GM10248 (cell line): ENCODE measurements around the gene MX1.

Experiments
- CTCF ChIA-PET: fragments of 300-600 bp; sonication (Branson Sonifier 250); formaldehyde crosslinking; extraction: SDS; loops from one replicate; lab custom pipeline; 2021; ENCODE audit warnings: antibody characterized with exemption; lab: Yijun Ruan, JAX
- POLR2A ChIA-PET: fragments of 350-650 bp; sonication (Branson Sonifier 250); formaldehyde crosslinking; extraction: SDS; loops from one replicate; lab custom pipeline; 2020; ENCODE audit warnings: antibody characterized with exemption; lab: Yijun Ruan, JAX
- DNase-seq: peaks from one replicate; pipeline ENCODE4 v3.0.0; 2012; ENCODE audit errors: extremely low spot score
- TF ChIP-seq, protein P1 (sequence below): IDR thresholded peaks from 2 replicates; pipeline ENCODE4 v1.5.1; 2012; ENCODE audit warnings: mild to moderate bottlenecking, low read depth; ENCODE audit errors: extremely low read depth, missing control alignments, control extremely low read depth

Gene MX1

GRCh38 chr21:41403966-41404365 lies 22.1 kb upstream of the MX1 start:
- TF ChIP-seq, protein P1, sequence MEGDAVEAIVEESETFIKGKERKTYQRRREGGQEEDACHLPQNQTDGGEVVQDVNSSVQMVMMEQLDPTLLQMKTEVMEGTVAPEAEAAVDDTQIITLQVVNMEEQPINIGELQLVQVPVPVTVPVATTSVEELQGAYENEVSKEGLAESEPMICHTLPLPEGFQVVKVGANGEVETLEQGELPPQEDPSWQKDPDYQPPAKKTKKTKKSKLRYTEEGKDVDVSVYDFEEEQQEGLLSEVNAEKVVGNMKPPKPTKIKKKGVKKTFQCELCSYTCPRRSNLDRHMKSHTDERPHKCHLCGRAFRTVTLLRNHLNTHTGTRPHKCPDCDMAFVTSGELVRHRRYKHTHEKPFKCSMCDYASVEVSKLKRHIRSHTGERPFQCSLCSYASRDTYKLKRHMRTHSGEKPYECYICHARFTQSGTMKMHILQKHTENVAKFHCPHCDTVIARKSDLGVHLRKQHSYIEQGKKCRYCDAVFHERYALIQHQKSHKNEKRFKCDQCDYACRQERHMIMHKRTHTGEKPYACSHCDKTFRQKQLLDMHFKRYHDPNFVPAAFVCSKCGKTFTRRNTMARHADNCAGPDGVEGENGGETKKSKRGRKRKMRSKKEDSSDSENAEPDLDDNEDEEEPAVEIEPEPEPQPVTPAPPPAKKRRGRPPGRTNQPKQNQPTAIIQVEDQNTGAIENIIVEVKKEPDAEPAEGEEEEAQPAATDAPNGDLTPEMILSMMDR, result no peak
- CTCF ChIA-PET, result no interaction called here
- DNase-seq, result no peak
- POLR2A ChIA-PET, result no interaction called here

DNA sequence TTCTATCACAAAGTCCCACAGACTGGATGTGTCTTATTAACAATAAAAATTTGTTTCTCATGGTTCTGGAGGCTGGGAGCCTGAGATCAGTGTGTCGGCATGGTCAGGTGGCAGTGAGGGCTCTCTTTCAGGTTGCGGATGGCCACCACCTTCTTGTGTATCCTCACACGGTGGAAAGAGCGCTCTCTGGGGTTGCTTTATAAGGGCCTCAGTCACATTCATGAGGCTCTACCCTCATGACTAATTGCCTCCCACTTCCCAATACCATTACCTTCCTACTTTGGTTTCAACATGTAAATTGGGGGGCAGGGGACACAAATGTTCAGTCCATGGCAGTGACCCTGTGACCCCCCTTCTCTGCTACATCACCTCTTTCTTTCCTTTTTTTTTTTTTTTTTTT lies 20.7 kb upstream of the MX1 start:
- TF ChIP-seq, protein P1, result no peak
- POLR2A ChIA-PET, result no interaction called here
- no peak for DNase-seq
- CTCF ChIA-PET, result interaction anchor here (1.9 kb wide), 1 partner anchor 13 kb away, joined by 5 read pairs; no protein-coding TSS in a partner anchor

DNA sequence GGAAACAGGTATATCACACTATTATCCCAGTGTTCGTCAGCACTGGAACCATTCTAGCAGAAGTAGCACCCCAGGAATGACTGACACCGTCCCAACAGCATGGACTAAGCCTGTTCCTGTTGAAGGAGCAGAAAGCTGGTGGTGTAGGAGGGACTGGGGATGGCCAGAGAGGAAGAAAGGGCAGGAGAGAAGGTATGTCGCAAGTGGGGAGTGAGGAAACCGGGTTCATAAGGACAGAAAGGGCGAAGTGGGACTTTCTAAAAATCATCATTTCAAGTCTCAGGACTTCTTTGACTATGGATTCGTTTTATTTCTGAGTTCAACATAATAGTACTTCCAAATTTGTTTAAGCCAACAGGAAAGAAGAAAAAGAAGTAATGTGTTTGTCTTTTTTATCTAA lies 19.7 kb upstream of the MX1 start:
- DNase-seq, result no peak
- TF ChIP-seq, protein P1, result no peak
- ChIA-PET CTCF (interaction anchor here (1.9 kb wide), 1 partner anchor 12 kb away, joined by 5 read pairs; no protein-coding TSS in a partner anchor), POLR2A (no interaction called here)

DNA sequence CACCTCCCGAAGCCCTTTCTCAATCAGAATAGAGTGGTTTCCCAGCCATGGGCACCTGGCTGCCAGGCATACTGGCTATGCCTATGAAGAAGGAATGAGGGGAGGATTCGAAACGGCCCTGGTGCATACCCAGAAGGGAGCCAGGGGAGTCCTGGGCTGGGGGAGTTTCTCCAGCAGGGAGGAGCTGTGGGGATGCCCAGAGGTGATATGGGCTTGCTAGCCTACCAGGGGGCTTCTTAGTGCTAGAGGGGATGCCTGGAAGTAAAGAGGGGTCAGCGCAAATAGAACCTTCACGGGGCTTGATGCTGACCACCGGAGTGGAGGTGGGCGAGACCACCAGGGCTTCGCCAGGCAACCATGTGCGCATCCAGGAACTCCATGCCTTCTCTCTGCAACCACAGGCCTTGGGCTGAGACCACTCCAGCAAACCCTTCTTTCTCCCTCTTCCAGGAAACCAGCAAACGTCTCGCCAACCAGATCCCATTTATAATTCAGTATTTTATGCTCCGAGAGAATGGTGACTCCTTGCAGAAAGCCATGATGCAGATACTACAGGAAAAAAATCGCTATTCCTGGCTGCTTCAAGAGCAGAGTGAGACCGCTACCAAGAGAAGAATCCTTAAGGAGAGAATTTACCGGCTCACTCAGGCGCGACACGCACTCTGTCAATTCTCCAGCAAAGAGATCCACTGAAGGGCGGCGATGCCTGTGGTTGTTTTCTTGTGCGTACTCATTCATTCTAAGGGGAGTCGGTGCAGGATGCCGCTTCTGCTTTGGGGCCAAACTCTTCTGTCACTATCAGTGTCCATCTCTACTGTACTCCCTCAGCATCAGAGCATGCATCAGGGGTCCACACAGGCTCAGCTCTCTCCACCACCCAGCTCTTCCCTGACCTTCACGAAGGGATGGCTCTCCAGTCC lies 18.2 kb upstream of the MX1 start:
- POLR2A ChIA-PET, result no interaction called here
- CTCF ChIA-PET, result no interaction called here
- TF ChIP-seq, protein P1, result no peak
- DNase-seq, result no peak

DNA sequence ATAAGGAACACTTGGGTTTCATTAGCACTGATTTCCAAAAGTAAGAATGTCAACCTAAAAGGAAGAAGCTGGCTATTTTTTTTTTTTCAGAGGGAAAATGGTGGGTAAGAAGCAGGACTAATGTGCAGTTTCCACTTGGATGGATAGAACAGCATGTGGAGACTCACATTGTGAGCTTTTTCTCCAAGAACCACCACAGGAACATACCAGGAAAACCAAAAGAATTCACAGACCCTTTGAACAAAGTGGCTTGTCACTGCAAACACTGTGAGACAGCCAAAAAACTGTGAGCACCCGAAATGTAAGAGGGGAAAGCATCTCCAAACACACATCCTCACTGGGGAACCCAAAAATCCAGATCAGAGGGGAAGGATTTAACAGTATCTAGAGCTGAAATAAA lies 15.7 kb upstream of the MX1 start:
- POLR2A ChIA-PET, result no interaction called here
- CTCF ChIA-PET, result interaction anchor here (1.3 to 1.8 kb wide), 6 partner anchors 14 to 50 kb away, joined by 3 to 5 read pairs (median 4); partner anchors contain the start of gene MX1
- TF ChIP-seq, protein P1, result no peak
- DNase-seq, result no peak

- ChIA-PET POLR2A (no interaction called here), CTCF (interaction anchor here (0.8 to 1.8 kb wide), 9 partner anchors 8 to 129 kb away, joined by 3 to 6 read pairs (median 4); partner anchors contain the start of gene MX1)
- TF ChIP-seq, protein P1, result no peak
- no peak for DNase-seq
Measured at GRCh38 chr21:41410767-41411448, 15.1 kb upstream of the MX1 start.
